IMR-90 (cell line): ENCODE results near the gene KRT16.

Experiments used
- BHLHE40 ChIP-seq: fragments of 150-350 bp; IDR thresholded peaks from 2 replicates; pipeline ENCODE4 v1.6.1; 2016; ENCODE audit warnings: mild to moderate bottlenecking, low read depth, low read length
- CEBPB ChIP-seq: IDR thresholded peaks from 2 replicates; pipeline ENCODE4 v1.6.1; 2012; ENCODE audit warnings: low read depth, low read length, improper control_type of control experiment
- MAFK ChIP-seq: IDR thresholded peaks from 2 replicates; pipeline ENCODE4 v1.6.1; 2012; ENCODE audit warnings: low read depth, low read length, improper control_type of control experiment
- MAZ ChIP-seq: IDR thresholded peaks from 2 replicates; pipeline ENCODE4 v1.6.1; 2012; ENCODE audit warnings: low read depth, mild to moderate bottlenecking, low read length, improper control_type of control experiment, moderate library complexity, borderline replicate concordance
- POLR2A ChIP-seq: IDR thresholded peaks from 2 replicates; pipeline ENCODE4 v1.6.1; 2012; ENCODE audit warnings: mild to moderate bottlenecking, low read depth, low read length
- RAD21 ChIP-seq: IDR thresholded peaks from 2 replicates; pipeline ENCODE4 v1.6.1; 2012; ENCODE audit warnings: low read length, improper control_type of control experiment
- RCOR1 ChIP-seq: IDR thresholded peaks from 2 replicates; pipeline ENCODE4 v1.6.1; 2012; ENCODE audit warnings: mild to moderate bottlenecking, low read length, improper control_type of control experiment; ENCODE audit not compliant: insufficient replicate concordance
- TF ChIP-seq, protein P1 (sequence below): fragments of 150-350 bp; IDR thresholded peaks from 2 replicates; pipeline ENCODE4 v1.6.1; 2017; ENCODE audit warnings: mild to moderate bottlenecking, antibody characterized with exemption, low read length, low read depth
- TF ChIP-seq, protein P2 (sequence below): conservative IDR thresholded peaks from 2 replicates; pipeline ENCODE4 v1.5.1; 2012; ENCODE audit warnings: mild to moderate bottlenecking, low read depth, low read length, improper control_type of control experiment
- TF ChIP-seq, protein P3 (sequence below): fragments of 150-350 bp; IDR thresholded peaks from 2 replicates; pipeline ENCODE4 v1.6.1; 2016; ENCODE audit warnings: low read depth, mild to moderate bottlenecking, low read length, moderate library complexity, borderline replicate concordance

DNA sequence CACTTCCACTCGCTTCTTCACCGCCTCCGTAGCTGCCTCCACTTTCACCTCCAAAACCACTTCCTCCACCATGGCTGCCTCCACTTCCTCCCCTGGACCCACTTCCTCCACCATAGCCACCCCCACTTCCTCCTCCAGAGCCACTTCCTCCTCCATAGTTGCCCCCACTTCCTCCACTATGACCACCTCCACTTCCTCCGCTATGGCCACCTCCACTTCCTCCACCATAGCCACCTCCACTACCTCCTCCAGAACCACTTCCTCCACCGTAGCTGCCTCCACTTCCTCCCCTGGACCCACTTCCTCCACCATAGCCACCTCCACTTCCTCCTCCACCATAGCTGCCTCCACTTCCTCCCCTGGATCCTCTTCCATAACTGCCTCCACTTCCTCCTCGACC lies 45.2 kb downstream of the KRT16 start:
- no peak for TF ChIP-seq BHLHE40
- TF ChIP-seq CEBPB = no peak
- no peak for TF ChIP-seq POLR2A
- TF ChIP-seq, protein P1, sequence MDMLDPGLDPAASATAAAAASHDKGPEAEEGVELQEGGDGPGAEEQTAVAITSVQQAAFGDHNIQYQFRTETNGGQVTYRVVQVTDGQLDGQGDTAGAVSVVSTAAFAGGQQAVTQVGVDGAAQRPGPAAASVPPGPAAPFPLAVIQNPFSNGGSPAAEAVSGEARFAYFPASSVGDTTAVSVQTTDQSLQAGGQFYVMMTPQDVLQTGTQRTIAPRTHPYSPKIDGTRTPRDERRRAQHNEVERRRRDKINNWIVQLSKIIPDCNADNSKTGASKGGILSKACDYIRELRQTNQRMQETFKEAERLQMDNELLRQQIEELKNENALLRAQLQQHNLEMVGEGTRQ = no peak
- TF ChIP-seq, protein P2, sequence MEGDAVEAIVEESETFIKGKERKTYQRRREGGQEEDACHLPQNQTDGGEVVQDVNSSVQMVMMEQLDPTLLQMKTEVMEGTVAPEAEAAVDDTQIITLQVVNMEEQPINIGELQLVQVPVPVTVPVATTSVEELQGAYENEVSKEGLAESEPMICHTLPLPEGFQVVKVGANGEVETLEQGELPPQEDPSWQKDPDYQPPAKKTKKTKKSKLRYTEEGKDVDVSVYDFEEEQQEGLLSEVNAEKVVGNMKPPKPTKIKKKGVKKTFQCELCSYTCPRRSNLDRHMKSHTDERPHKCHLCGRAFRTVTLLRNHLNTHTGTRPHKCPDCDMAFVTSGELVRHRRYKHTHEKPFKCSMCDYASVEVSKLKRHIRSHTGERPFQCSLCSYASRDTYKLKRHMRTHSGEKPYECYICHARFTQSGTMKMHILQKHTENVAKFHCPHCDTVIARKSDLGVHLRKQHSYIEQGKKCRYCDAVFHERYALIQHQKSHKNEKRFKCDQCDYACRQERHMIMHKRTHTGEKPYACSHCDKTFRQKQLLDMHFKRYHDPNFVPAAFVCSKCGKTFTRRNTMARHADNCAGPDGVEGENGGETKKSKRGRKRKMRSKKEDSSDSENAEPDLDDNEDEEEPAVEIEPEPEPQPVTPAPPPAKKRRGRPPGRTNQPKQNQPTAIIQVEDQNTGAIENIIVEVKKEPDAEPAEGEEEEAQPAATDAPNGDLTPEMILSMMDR = no peak
- TF ChIP-seq, protein P3, sequence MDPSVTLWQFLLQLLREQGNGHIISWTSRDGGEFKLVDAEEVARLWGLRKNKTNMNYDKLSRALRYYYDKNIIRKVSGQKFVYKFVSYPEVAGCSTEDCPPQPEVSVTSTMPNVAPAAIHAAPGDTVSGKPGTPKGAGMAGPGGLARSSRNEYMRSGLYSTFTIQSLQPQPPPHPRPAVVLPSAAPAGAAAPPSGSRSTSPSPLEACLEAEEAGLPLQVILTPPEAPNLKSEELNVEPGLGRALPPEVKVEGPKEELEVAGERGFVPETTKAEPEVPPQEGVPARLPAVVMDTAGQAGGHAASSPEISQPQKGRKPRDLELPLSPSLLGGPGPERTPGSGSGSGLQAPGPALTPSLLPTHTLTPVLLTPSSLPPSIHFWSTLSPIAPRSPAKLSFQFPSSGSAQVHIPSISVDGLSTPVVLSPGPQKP = no peak
- TF ChIP-seq MAZ = no peak
- TF ChIP-seq RAD21 = no peak
- no peak for TF ChIP-seq RCOR1
- TF ChIP-seq MAFK = no peak
